Caco-2 (cell line): ENCODE results near the gene DNAH7. TPM values are rescaled to one million over a fixed set of nuclear protein-coding genes. Genes with fewer than 3 reads are reported as not detected.

Experiments
- BruUV-seq: library from RNA; stranded (reverse); fragments of 400-500 nt; replicated peaks from 2 replicates; lab custom pipeline; 2021; lab: Mats Ljungman, UMichigan
- CTCF ChIA-PET: fragments of 300-600 bp; sonication (Branson Sonifier 250); formaldehyde crosslinking; loops from one replicate; lab custom pipeline; 2022; ENCODE audit warnings: antibody characterized with exemption; lab: Charles Lee
- POLR2A ChIA-PET: fragments of 300-600 bp; sonication (Branson Sonifier 250); formaldehyde crosslinking; loops from one replicate; lab custom pipeline; 2022; ENCODE audit warnings: antibody characterized with exemption; lab: Charles Lee
- DNase-seq, 2 experiments: peaks; one replicate each; pipeline versions ENCODE4 v3.0.0 to v3.0.0-alpha.2; 2020 to 2022
- H3K27me3 ChIP-seq: replicated peaks from 2 replicates; pipeline ENCODE4 v1.6.0; 2011; ENCODE audit warnings: low read length; ENCODE audit not compliant: control insufficient read depth, insufficient read depth
- H3K36me3 ChIP-seq: 2 replicates; pipeline ENCODE4 v1.5.1; 2011; ENCODE audit warnings: low read length; ENCODE audit not compliant: control insufficient read depth, insufficient read depth
- H3K4me1 ChIP-seq: fragments of 250-450 bp; sonication (Bioruptor Pico); 2 replicates; pipeline ENCODE4 v1.5.1; 2020; ENCODE audit warnings: mild to moderate bottlenecking
- H3K4me3 ChIP-seq: 2 replicates; pipeline ENCODE4 v1.5.1; 2011; ENCODE audit warnings: low read depth, mild to moderate bottlenecking, control low read depth, low read length
- H3K9me3 ChIP-seq: fragments of 250-450 bp; sonication (Bioruptor Pico); 2 replicates; pipeline ENCODE4 v1.5.1; 2020; ENCODE audit warnings: mild to moderate bottlenecking, moderate library complexity
- H3K27ac Mint-ChIP-seq: one replicate; pipeline ENCODE4 v1.8.0; 2022; ENCODE audit warnings: mixed read lengths; ENCODE audit not compliant: unreplicated experiment
- H3K27me3 Mint-ChIP-seq: one replicate; pipeline ENCODE4 v1.8.0; 2022; ENCODE audit warnings: mixed read lengths; ENCODE audit not compliant: insufficient read depth, unreplicated experiment
- H3K36me3 Mint-ChIP-seq: one replicate; pipeline ENCODE4 v1.8.0; 2022; ENCODE audit warnings: mild to moderate bottlenecking, mixed read lengths; ENCODE audit not compliant: insufficient read depth, unreplicated experiment
- H3K4me1 Mint-ChIP-seq: one replicate; pipeline ENCODE4 v1.8.0; 2022; ENCODE audit warnings: low read depth, mixed read lengths; ENCODE audit not compliant: unreplicated experiment
- H3K4me3 Mint-ChIP-seq: one replicate; pipeline ENCODE4 v1.8.0; 2022; ENCODE audit warnings: mild to moderate bottlenecking, moderate library complexity, mixed read lengths; ENCODE audit not compliant: unreplicated experiment
- H3K9me3 Mint-ChIP-seq: one replicate; pipeline ENCODE4 v1.8.0; 2022; ENCODE audit warnings: mixed read lengths; ENCODE audit not compliant: unreplicated experiment
- CTCF ChIP-seq, 2 experiments: fragments of 200-600 bp in 1 of 2; IDR thresholded peaks; 1 replicate in 1 of 2; 2 replicates in 1 of 2; pipeline versions ENCODE4 v1.5.1 to v1.8.0; 2011 to 2022; ENCODE audit warnings: antibody characterized with exemption in 1 of 2, control low read depth in 1 of 2, inconsistent platforms in 1 of 2, low read depth in 1 of 2, low read length in 1 of 2, mild to moderate bottlenecking in 1 of 2, moderate library complexity in 1 of 2; ENCODE audit not compliant: insufficient read depth in 1 of 2, severe bottlenecking in 1 of 2, unreplicated experiment in 1 of 2
- intact Hi-C: fragments of 100-400 bp; cut with micrococcal nuclease; formaldehyde crosslinking; loops from one replicate; pipeline ENCODE4 v1.10.0; 2022; ENCODE audit not compliant: unreplicated experiment
- total RNA-seq: library from RNA; stranded (reverse); gene quantifications from 2 replicates; pipeline ENCODE4 v1.2.3, GENCODE V29; 2022

DNAH7 gene
- total RNA-seq, 1 experiment from 2014 or later: 0.16 TPM

- no peaks in the 10 kb centered on the region for H3K4me1 Mint-ChIP-seq
- no peak for TF ChIP-seq CTCF (IDR thresholded peaks at IDR 0.05; ENCODE audit: insufficient read depth in 1 of 2, low read depth in 1 of 2, low read length in 1 of 2, severe bottlenecking in 1 of 2, unreplicated experiment in 1 of 2)
- ChIA-PET CTCF (no interaction called here), POLR2A (no interaction called here)
- Histone ChIP-seq H3K36me3 (no peaks in the 10 kb centered on the region), H3K27me3 (no peaks in the 10 kb centered on the region), H3K4me1 (no peaks in the 10 kb centered on the region), H3K9me3 (no peaks in the 10 kb centered on the region), H3K4me3 (no peak overlapping the region)
- H3K27ac Mint-ChIP-seq: no peak overlapping the region
- no peak overlapping the region for H3K4me3 Mint-ChIP-seq
- H3K36me3 Mint-ChIP-seq: no peaks in the 10 kb centered on the region
- BruUV-seq: no TSS peak
- H3K27me3 Mint-ChIP-seq: no peaks in the 10 kb centered on the region
- no peak for DNase-seq
- no peaks in the 10 kb centered on the region for H3K9me3 Mint-ChIP-seq
- intact Hi-C loops: no loop called here
These were observed 75.0 kb downstream of the DNAH7 start for GRCh38 chr2:195993623-195994022.

GRCh38 chr2:195985741-195986140 is 82.9 kb downstream of the DNAH7 start:
- no peak overlapping the region for H3K27ac Mint-ChIP-seq
- POLR2A ChIA-PET: no interaction called here
- CTCF ChIA-PET: no interaction called here
- no peaks in the 10 kb centered on the region for H3K9me3 Mint-ChIP-seq
- TF ChIP-seq CTCF (IDR thresholded peaks at IDR 0.05; ENCODE audit: insufficient read depth in 1 of 2, low read depth in 1 of 2, low read length in 1 of 2, severe bottlenecking in 1 of 2, unreplicated experiment in 1 of 2): no peak
- DNase-seq: no peak
- no peaks in the 10 kb centered on the region for H3K36me3 ChIP-seq
- H3K27me3 Mint-ChIP-seq: no peaks in the 10 kb centered on the region
- H3K4me3 Mint-ChIP-seq: no peak overlapping the region
- H3K9me3 ChIP-seq: no peaks in the 10 kb centered on the region
- intact Hi-C loops: no loop called here
- no TSS peak for BruUV-seq
- no peak overlapping the region for H3K4me3 ChIP-seq
- no peaks in the 10 kb centered on the region for H3K4me1 ChIP-seq
- no peaks in the 10 kb centered on the region for H3K4me1 Mint-ChIP-seq
- H3K27me3 ChIP-seq: no peaks in the 10 kb centered on the region
- H3K36me3 Mint-ChIP-seq: no peaks in the 10 kb centered on the region

GRCh38 chr2:195984923-195985726 is 83.5 kb downstream of the DNAH7 start:
- no peaks in the 10 kb centered on the region for H3K27me3 ChIP-seq
- ChIA-PET POLR2A (no interaction called here), CTCF (interaction anchor here (0.5 kb wide), 1 partner anchor 28 kb away, joined by 3 read pairs; no protein-coding TSS in a partner anchor)
- H3K4me3 ChIP-seq: no peak overlapping the region
- no peak for DNase-seq
- Mint-ChIP-seq H3K36me3 (no peaks in the 10 kb centered on the region), H3K27me3 (no peaks in the 10 kb centered on the region), H3K27ac (no peak overlapping the region), H3K4me1 (no peaks in the 10 kb centered on the region), H3K9me3 (no peaks in the 10 kb centered on the region), H3K4me3 (no peak overlapping the region)
- BruUV-seq: no TSS peak
- no peak for TF ChIP-seq CTCF (IDR thresholded peaks at IDR 0.05; ENCODE audit: insufficient read depth in 1 of 2, low read depth in 1 of 2, low read length in 1 of 2, severe bottlenecking in 1 of 2, unreplicated experiment in 1 of 2)
- intact Hi-C loops: no loop called here
- no peaks in the 10 kb centered on the region for H3K9me3 ChIP-seq
- no peaks in the 10 kb centered on the region for H3K36me3 ChIP-seq
- H3K4me1 ChIP-seq: no peaks in the 10 kb centered on the region
